GM12801 (cell line): ENCODE measurements around the gene UGT1A7.

Experiments
- CTCF ChIP-seq: IDR thresholded peaks from one replicate; pipeline ENCODE4 v1.5.1; 2011; ENCODE audit warnings: control low read depth; ENCODE audit not compliant: insufficient read length; ENCODE audit errors: extremely low read depth

UGT1A7 gene

GRCh38 chr2:233756429-233757081 is 74.9 kb downstream of the UGT1A7 start:
- TF ChIP-seq CTCF: no peak

GRCh38 chr2:233758141-233758540 is 76.4 kb downstream of the UGT1A7 start:
- TF ChIP-seq CTCF: no peak

- TF ChIP-seq CTCF: no peak
Observed at GRCh38 chr2:233758849-233759248, 77.1 kb downstream of the UGT1A7 start.

GRCh38 chr2:233760043-233760442 is 78.3 kb downstream of the UGT1A7 start, which contains the start of gene UGT1A1:
Gene UGT1A1, plus strand, starts transcription at chr2:233760270. Its CDS starts 18 bp downstream, at chr2:233760288.
- TF ChIP-seq CTCF: no peak

- no peak for TF ChIP-seq CTCF
Observed at GRCh38 chr2:233761040-233761769, 79.5 kb downstream of the UGT1A7 start.

GRCh38 chr2:233764264-233764663 is 82.6 kb downstream of the UGT1A7 start:
- TF ChIP-seq CTCF: no peak

GRCh38 chr2:233764761-233765160 is 83.1 kb downstream of the UGT1A7 start:
- TF ChIP-seq CTCF: no peak
